Body of pancreas (tissue), 4 donors: ENCODE measurements around the gene MUC20.

Source experiments
- CTCF ChIP-seq, 7 experiments: fragments of 450-650 bp in 4 of 7; fragments of 200-600 bp in 3 of 7; sonication (generic) in 3 of 7; IDR thresholded peaks; one replicate each; pipeline ENCODE4 v1.5.1; 2016 to 2019; ENCODE audit warnings: antibody characterized with exemption in 7 of 7
- POLR2A ChIP-seq, 3 donors: fragments of 450-650 bp; IDR thresholded peaks; one replicate each; pipeline ENCODE4 v1.6.1; 2016; ENCODE audit warnings: antibody characterized with exemption in 3 of 3, mild to moderate bottlenecking in 2 of 3

GRCh38 chr3:195708061-195708460, 12.7 kb upstream of the MUC20 start:
- TF ChIP-seq CTCF (IDR thresholded peaks at IDR 0.05): no peak
- TF ChIP-seq POLR2A (IDR thresholded peaks at IDR 0.05): no peak
